ENCODE measurements around the gene TCF3.

TCF3 gene

GRCh38 chr19:1574354-1575136 is 77.9 kb downstream of the TCF3 start:
- H3K4me3 ChIP-seq (ENCODE audit: low read depth, low read length) = no peak overlapping the region
- DNase-seq (ENCODE audit: low read depth) = no peak
- TF ChIP-seq, protein P1, sequence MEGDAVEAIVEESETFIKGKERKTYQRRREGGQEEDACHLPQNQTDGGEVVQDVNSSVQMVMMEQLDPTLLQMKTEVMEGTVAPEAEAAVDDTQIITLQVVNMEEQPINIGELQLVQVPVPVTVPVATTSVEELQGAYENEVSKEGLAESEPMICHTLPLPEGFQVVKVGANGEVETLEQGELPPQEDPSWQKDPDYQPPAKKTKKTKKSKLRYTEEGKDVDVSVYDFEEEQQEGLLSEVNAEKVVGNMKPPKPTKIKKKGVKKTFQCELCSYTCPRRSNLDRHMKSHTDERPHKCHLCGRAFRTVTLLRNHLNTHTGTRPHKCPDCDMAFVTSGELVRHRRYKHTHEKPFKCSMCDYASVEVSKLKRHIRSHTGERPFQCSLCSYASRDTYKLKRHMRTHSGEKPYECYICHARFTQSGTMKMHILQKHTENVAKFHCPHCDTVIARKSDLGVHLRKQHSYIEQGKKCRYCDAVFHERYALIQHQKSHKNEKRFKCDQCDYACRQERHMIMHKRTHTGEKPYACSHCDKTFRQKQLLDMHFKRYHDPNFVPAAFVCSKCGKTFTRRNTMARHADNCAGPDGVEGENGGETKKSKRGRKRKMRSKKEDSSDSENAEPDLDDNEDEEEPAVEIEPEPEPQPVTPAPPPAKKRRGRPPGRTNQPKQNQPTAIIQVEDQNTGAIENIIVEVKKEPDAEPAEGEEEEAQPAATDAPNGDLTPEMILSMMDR (IDR thresholded peaks at IDR 0.05; ENCODE audit: low read depth, low read length, missing control alignments) = no peak

DNA sequence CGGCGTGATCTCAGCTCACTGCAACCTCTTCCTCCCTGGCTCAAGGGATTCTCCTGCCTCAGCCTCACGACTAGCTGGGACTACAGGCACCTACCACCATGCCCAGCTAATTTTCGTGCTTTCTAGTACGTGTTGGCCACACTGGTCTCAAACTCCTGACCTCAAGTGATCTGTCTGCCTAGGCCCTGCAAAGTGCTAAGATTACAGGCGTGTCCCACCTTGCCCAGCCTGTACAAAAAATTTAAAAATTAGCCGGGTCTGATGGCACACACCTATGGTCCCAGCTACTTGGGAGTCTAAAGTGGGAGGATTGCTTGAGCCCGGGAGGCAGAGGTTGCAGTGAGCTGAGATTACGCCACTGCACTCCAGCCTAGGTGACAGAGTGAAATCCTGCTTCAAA is 79.6 kb downstream of the TCF3 start:
- no peak for DNase-seq (ENCODE audit: low read depth)
- no peak overlapping the region for H3K4me3 ChIP-seq (ENCODE audit: low read depth, low read length)
- TF ChIP-seq, protein P1 (IDR thresholded peaks at IDR 0.05; ENCODE audit: low read depth, low read length, missing control alignments) = no peak

DNA sequence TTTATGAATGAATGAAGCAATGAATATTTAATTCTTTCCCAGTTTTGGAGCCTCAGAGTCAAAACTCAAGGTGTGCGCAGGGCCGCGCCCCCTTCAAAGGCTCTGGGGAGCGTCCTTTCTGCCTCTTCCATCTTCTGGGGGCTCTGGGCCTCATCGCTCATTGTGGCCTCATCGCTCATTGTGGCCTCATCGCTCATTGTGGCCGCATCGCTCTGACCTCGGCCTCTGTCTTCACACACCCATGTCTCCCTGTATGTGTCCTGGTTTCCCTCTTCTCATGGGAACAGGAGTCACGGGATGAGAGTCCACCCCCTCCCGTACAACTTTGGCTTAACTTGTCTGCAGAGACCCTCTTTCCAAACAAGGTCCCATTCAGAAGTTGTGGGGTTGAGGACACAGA is 81.1 kb downstream of the TCF3 start:
- TF ChIP-seq, protein P1 (IDR thresholded peaks at IDR 0.05; ENCODE audit: low read depth, low read length, missing control alignments) = no peak
- DNase-seq (ENCODE audit: low read depth) = no peak
- no peak overlapping the region for H3K4me3 ChIP-seq (ENCODE audit: low read depth, low read length)

DNA sequence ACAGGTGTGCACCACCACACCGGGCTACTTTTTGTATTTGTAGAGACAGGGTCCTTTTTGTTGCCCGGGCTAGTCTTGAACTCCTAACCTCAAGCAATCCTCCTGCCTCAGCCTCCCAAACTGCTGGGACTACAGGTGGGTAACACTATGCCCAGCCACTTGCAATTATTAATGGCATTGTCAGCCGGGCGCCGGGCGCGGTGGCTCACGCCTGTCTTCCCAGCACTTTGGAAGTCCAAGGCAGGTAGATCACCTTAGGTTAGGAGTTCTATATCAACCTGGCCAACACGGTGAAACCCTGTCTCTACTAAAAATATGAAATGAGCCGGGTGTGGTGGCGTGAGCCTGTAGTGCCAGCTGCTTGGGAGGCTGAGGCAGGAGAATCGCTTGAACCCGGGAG is 81.6 kb downstream of the TCF3 start:
- no peak overlapping the region for H3K4me3 ChIP-seq (ENCODE audit: low read depth, low read length)
- TF ChIP-seq, protein P1 (IDR thresholded peaks at IDR 0.05; ENCODE audit: low read depth, low read length, missing control alignments) = no peak
- no peak for DNase-seq (ENCODE audit: low read depth)

DNA sequence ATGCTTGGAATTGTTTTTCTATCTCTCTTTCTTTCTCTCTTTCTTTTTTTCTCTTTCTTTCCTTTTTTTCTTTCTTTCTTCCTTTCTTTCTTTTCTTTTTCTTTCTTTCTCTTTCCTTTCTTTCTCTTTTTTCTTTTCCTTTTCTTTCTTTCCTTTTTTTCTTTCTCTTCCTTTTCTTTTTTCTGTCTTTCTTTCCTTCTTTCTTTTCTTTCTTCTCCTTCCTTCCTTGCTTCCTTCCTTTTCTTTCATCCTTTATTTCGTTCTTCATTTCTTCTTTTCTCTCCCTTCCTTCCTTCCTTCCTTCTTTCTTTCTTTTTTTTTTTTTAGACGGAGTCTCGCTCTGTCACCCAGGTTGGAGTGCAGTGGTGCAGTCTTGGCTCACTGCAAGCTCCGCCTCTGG is 82.4 kb downstream of the TCF3 start:
- H3K4me3 ChIP-seq (ENCODE audit: low read depth, low read length) = no peak overlapping the region
- TF ChIP-seq, protein P1 (IDR thresholded peaks at IDR 0.05; ENCODE audit: low read depth, low read length, missing control alignments) = no peak
- no peak for DNase-seq (ENCODE audit: low read depth)

- TF ChIP-seq, protein P1 (IDR thresholded peaks at IDR 0.05; ENCODE audit: low read depth, low read length, missing control alignments) = no peak
- peak within 1 kb of the TSS; percentile 19; the same call in 1 of the 2 replicates for H3K4me3 ChIP-seq (ENCODE audit: low read depth, low read length)
- DNase-seq (ENCODE audit: low read depth) = no peak
Measured at GRCh38 chr19:1568320-1569019, 83.9 kb downstream of the TCF3 start, which contains the start of gene MEX3D. MEX3D (minus strand) TSS chr19:1568325; CDS start chr19:1568058, 267 bp downstream.

All from GM12864 (cell line).